ENCODE data around the gene ZNF683.
"Not testable (repeated sequence)": the region's sequence is repeated elsewhere in the genome, so short reads cannot be mapped to it uniquely, and the experiment has no call there.

ZNF683 gene

DNA sequence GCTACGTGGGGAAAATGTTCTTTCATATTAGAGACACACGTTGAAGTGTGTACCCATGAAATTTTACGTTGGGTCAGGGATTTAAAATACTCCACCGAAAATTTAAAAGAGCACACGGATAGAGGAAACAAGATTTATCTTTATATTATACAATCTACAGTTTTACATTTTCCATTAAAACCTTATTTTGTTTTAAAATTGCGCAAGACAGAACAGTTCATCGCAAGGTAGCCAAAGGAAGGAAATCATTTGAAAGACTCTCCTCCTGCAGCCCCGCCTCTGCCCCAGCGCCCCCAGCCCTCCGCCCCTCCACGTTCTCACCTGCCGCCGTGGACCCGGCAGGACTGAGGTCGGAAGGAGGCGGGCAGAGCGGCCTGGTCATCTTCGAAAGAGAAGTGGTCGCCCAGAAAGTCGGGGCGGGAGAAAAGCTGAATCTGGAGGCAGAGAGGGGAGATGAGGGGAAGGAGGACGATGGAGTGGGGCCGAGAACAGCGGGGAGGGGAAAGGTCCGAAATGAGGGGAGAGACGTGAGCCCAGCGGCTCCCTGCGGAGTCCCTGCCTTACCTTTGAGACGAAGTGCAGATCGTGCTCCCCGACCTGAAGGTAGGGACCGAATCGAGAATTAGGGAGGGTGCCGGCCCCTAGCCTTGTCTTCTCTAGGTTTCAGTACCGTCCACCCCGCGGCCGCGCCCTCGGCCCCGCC, 36.6 kb downstream of the ZNF683 start:
- no peak for DNase-seq

DNA sequence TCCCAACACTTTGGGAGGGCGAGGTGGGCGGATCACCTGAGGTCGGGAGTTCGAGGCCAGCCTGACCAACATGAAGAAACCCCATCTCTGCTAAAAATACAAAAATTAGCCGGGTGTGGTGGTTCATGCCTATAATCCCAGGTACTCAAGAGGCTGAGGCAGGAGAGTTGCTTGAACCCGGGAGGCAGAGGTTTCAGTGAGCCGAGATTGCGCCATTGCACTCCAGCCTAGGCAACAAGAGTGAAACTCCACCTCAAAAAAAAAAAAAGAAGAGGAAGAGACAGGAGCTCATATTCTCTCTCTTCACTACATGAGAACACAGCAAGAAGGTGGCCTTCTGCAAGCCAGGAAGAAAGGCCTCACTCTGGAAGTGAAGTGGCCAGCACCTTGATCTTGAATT, 39.2 kb downstream of the ZNF683 start:
- not testable (repeated sequence) for DNase-seq

DNA sequence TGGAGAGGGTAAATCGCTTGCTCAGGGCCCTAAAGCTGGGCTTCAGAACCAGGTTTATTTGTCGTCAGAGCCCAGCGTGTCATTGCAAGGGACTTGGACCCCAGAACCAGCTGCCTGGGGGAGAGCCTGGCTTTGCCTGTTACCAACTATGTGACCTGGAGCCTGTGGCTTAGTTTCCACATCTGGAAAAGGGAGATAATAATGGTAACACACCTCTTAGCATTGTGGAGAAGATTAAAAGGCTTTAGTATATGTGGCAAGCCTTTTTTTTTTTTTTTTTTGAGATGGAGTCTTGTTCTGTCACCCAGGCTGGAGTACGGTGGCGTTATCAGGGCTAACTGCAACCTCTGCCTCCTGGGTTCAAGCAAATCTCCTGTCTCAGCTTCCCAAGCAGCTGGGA, 42.3 kb downstream of the ZNF683 start:
- DNase-seq = no peak

- not testable (repeated sequence) for DNase-seq
Observed at GRCh38 chr1:26329380-26329779, 43.2 kb downstream of the ZNF683 start.

DNA sequence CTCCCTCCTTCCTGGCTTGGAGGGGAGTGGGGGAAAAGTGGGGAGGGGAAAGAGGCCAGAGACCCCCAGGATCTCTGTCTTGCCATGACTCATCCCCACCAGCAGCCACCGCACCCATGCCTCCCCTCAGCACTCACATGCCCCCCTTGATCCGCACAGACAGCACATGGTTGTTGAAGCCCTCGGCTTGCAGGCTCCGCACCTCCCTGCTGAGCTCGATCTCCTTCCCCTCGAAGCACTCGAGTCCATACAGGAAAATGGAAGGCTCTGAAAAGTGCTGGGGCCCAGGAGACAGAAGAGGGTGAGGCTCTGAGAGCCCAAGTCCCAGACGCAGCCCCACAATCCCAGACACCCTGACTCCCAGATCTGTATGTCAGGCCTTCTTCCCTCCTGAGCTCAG, 44.0 kb downstream of the ZNF683 start:
- no peak for DNase-seq

DNA sequence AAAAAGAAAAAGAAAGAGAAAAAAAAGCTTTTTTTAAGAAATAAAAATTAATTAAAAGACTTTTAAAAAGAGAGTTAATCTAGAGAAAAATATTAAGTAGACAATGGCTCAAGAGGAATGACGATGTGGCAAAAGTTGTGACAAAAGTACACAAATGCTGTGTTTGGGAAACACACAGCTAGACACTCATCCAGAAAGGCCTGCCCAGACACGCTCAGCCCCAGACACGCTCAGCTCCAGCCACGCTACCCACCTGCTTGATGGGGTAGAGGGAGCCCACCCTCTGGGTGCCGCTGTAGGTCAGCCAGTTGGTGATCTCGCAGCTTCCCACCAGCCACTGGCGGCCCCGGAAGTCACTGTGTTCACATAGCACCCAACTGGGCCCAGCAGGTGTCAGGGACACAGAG, 44.6 kb downstream of the ZNF683 start:
- DNase-seq = no peak

GRCh38 chr1:26324550-26324949, 48.0 kb downstream of the ZNF683 start:
- DNase-seq = no peak

DNA sequence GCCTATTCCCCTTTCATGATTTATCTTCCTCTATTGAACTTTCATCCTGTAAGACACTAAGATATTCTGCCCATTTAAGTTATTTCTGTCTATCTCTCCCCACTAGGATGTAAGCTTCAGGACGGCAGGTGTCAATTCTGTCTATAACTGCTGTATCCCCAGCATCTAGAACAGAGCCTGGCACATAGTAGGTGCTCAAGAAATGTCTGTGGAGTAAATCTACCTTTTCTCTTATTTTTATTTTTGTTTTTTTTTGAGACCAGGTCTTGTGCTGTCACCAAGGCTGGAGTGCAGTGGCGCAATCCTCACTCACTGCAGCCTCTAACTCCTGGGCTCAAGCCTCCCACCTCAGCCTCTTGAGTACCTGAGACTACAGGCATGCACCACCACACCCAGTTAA, 49.2 kb downstream of the ZNF683 start:
- DNase-seq = no peak

- DNase-seq = no peak
Observed at GRCh38 chr1:26322042-26322331, 50.6 kb downstream of the ZNF683 start.

GRCh38 chr1:26321315-26322041, 51.1 kb downstream of the ZNF683 start:
- peak; percentile 83 to 95 (median 88) for DNase-seq

- DNase-seq = no peak
Observed at GRCh38 chr1:26320896-26321295, 51.7 kb downstream of the ZNF683 start.

DNA sequence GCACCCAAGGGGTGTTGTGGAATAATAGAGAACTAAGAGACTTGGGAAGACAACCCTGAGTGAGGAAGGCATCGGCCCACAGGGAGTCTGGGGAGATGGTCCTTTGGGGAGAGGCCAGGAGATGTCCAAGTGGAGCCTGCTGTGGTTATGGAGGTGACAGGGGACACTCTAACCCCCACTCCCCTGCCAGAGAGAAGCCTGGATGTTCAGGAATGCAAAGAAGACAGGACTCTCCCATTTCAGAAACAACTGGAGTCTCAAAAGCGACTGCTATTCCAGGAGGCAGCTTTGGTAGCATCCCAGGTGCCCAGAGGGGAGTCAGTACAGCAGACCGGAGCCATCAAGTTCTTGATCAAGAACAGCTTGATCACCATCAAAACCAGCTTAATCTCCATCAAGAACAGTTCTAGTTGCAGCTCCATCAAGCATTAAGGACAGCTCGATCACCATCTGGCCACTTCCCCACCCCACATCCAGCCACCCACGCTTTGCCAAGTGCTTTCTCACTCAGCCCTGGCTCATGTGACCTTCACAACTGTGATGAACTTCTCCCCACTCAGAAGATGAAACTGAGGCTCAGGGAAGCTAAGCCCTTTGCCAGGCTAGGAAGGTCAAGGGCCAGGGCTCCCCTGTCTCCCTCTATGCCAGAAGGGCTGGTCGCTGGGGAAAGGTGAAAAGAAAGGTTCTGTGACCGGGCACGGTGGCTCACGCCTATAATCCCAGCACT, 54.0 kb downstream of the ZNF683 start:
- peak in 1 of 5 donors; percentile 32 for DNase-seq

DNA sequence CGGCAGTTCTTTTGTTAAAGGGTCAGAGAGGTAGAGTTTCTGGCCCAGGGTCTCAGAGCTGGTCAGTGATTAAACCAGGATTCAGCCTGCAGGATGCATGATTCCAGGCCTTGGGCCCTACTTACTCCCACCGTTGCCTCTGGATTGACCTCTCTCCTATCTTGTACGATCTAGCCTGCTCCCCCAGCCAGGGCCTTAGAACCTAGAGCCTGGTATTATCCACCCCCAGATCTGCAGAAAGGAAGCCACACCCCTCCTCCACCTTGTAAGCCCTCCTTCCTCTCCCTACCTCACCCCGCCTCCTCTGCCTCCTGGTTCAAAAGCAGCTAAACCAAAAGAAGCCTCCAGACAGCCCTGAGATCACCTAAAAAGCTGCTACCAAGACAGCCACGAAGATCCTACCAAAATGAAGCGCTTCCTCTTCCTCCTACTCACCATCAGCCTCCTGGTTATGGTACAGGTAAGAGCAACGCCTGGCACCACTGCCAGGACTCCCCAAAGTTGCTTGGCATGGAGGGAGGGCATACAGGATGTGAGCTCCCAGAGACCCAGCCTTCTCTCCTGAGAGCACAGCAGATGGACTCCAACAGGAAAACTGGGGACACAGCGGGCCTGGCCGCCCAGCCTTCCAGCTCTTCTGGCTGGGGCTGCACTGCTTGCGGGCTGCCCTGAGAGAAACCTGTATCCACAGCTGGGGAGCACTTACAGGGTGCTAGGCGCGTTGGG, 54.8 kb downstream of the ZNF683 start, which contains the start of gene CD52:
TSS of gene CD52 (plus strand) at position 347 of the 726 bp plus-strand sequence. CDS start at position 407, 60 bp downstream.
- DNase-seq = peak; percentile 46 to 86 (median 54)

DNA sequence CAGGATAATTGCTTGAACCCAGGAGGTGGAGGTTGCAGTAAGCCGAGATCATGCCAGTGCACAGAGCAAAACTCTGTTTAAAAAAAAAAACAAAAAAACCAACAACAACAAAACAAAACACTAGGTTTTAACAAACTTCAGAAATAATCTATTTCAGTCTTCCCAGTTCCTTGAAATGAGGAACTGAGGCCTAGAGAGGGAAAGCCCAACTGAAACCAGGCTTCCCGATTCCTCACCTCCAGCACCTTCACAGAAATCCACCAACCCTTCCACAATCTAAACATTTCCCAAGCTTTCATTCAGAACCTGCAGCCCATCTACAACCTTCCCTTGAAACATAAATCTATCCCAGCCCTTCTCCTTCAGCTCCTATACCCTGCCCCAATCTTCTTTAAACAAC, 55.4 kb downstream of the ZNF683 start:
- no peak for DNase-seq

- DNase-seq = no peak
Observed at GRCh38 chr1:26315874-26316850, 56.4 kb downstream of the ZNF683 start.

- DNase-seq = no peak
Observed at GRCh38 chr1:26314501-26314900, 58.0 kb downstream of the ZNF683 start.

Measured in T-helper 1 cell (primary cell).